ENCODE measurements around the gene FAM25G. TPM values are rescaled to one million over a fixed set of nuclear protein-coding genes. Genes with fewer than 3 reads are reported as not detected.

FAM25G gene
- total and polyA plus RNA-seq, 2 of the 13 experiments (the other 11 are each of a cell fraction or from before 2014, with no cell fraction given), result not detected

DNA sequence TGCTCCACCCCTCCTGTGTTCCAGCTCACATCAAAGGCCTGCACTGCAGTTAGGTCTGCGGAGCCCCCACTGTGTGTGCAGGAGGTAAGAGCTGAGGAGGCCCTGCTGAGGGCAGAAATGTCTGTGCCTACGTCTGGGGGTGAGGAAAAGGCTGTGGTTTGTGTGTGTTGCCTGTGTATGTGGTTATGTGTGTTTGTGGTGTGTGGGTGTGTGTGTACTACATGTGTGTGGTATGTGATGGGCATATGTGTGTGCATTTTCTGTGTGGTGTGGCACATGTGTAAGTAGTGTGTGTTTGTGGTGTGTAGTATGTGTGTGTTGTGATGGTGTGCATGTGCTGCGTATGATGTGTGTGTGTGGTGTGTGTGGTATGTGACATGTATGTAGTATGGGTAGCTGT is 43.8 kb downstream of the FAM25G start (continued):
- no peak for TF ChIP-seq GRHL1 (CRISPR knock-in tag; conservative IDR thresholded peaks at IDR 0.05)
- no peak for TF ChIP-seq JARID2 (CRISPR knock-in tag; IDR thresholded peaks at IDR 0.05; ENCODE audit: insufficient replicate concordance)
- TF ChIP-seq MNT (IDR thresholded peaks at IDR 0.05), result peak; percentile 54; the same call in 1 of the 2 replicates
- no peak for TF ChIP-seq MTERF4 (CRISPR knock-in tag; IDR thresholded peaks at IDR 0.05)
- TF ChIP-seq ZNF282 (IDR thresholded peaks at IDR 0.05; ENCODE audit: partially characterized antibody), result no peak
- 0 out of 2 replicates have a peak, but pooled peaks have one; percentile 10 for TF ChIP-seq SKIL (CRISPR knock-in tag; IDR thresholded peaks at IDR 0.05; ENCODE audit: borderline replicate concordance)
- no peak for TF ChIP-seq E2F1 (CRISPR knock-in tag; IDR thresholded peaks at IDR 0.05)

Data from HepG2 (cell line).